HG03064 (cell line): ENCODE results near the gene ICAM5.
"Not testable (repeated sequence)": the region's sequence is repeated elsewhere in the genome, so short reads cannot be mapped to it uniquely, and the experiment has no call there.

Experiments
- ATAC-seq: cut with Tn5 transposase; IDR thresholded peaks from one replicate; pipeline ENCODE4 v1.9.1; 2021; ENCODE audit warnings: low read depth; ENCODE audit not compliant: unreplicated experiment

ICAM5 gene

GRCh38 chr19:10269333-10270179, 20.2 kb upstream of the ICAM5 start:
- ATAC-seq: no peak

- ATAC-seq: no peak
These were observed 19.6 kb upstream of the ICAM5 start for GRCh38 chr19:10270180-10270615.

- no peak for ATAC-seq
These were observed 18.9 kb upstream of the ICAM5 start, which contains the start of gene ICAM1 for GRCh38 chr19:10270616-10271394. Gene ICAM1 (plus strand): TSS chr19:10271120. CDS start chr19:10271160, 40 bp downstream.

GRCh38 chr19:10271543-10272086, 18.1 kb upstream of the ICAM5 start:
- no peak for ATAC-seq

- no peak for ATAC-seq
These were observed 15.2 kb upstream of the ICAM5 start for GRCh38 chr19:10274589-10274988.

GRCh38 chr19:10277795-10278589, 11.8 kb upstream of the ICAM5 start:
- ATAC-seq: no peak

- ATAC-seq: no peak
These were observed 10.8 kb upstream of the ICAM5 start for GRCh38 chr19:10278935-10279334.

- no peak for ATAC-seq
These were observed 9.9 kb upstream of the ICAM5 start for GRCh38 chr19:10279737-10280442.

- ATAC-seq: not testable (repeated sequence)
These were observed 7.7 kb upstream of the ICAM5 start for GRCh38 chr19:10282043-10282442.

- ATAC-seq: no peak
These were observed 6.3 kb upstream of the ICAM5 start for GRCh38 chr19:10283301-10284064.

GRCh38 chr19:10284065-10284959, 5.4 kb upstream of the ICAM5 start:
- no peak for ATAC-seq

GRCh38 chr19:10284960-10285278, 4.8 kb upstream of the ICAM5 start:
- ATAC-seq: no peak

- ATAC-seq: no peak
These were observed 4.4 kb upstream of the ICAM5 start for GRCh38 chr19:10285393-10285792.

GRCh38 chr19:10286803-10287737, 2.7 kb upstream of the ICAM5 start, which contains the start of gene ICAM4:
Gene ICAM4 (plus strand): TSS chr19:10286955. CDS start chr19:10287013, 58 bp downstream.
- ATAC-seq: no peak

GRCh38 chr19:10288662-10289166, 1.0 kb upstream of the ICAM5 start:
- ATAC-seq: no peak

GRCh38 chr19:10289167-10289835, 451 bp upstream of the ICAM5 start:
- no peak for ATAC-seq
